GM23338 (cell line): Measurements from ENCODE around the gene HYKK.

Source experiments
- CREB1 ChIP-seq: fragments of 250-450 bp; sonication (Bioruptor Pico); IDR thresholded peaks from 2 replicates; pipeline ENCODE4 v1.5.0; 2020; ENCODE audit warnings: low read depth, mild to moderate bottlenecking, moderate library complexity
- CTCF ChIP-seq, 2 experiments: fragments of 200-600 bp in 1 of 2; sonication (generic) in 1 of 2; conservative IDR thresholded peaks; 2 replicates each; pipeline versions ENCODE4 v1.5.1 to v1.6.1; 2016 to 2017; ENCODE audit warnings: antibody characterized with exemption in 2 of 2, low read depth in 2 of 2, mild to moderate bottlenecking in 2 of 2, moderate library complexity in 1 of 2
- ETS1 ChIP-seq: IDR thresholded peaks from 2 replicates; pipeline ENCODE4 v1.6.1; 2016; ENCODE audit warnings: antibody characterized with exemption
- EZH2 ChIP-seq: fragments of 200-600 bp; sonication (generic); IDR thresholded peaks from one replicate; pipeline ENCODE4 v1.8.0; 2017; ENCODE audit warnings: antibody characterized with exemption, mild to moderate bottlenecking, low read depth; ENCODE audit not compliant: unreplicated experiment
- EZH2phosphoT487 ChIP-seq: fragments of 200-600 bp; sonication (generic); IDR thresholded peaks from one replicate; pipeline ENCODE4 v1.8.1; 2018; ENCODE audit warnings: antibody characterized with exemption; ENCODE audit not compliant: unreplicated experiment
- JUNB ChIP-seq: IDR thresholded peaks from one replicate; pipeline ENCODE4 v1.6.1; 2016; ENCODE audit warnings: antibody characterized with exemption; ENCODE audit not compliant: unreplicated experiment
- NANOG ChIP-seq: IDR thresholded peaks from 2 replicates; pipeline ENCODE4 v1.6.1; 2016; ENCODE audit warnings: antibody characterized with exemption, borderline replicate concordance
- POLR2AphosphoS5 ChIP-seq: IDR thresholded peaks from 2 replicates; pipeline ENCODE4 v1.6.1; 2016; ENCODE audit warnings: antibody characterized with exemption, low read depth
- REST ChIP-seq: IDR thresholded peaks from one replicate; pipeline ENCODE4 v1.6.1; 2018; ENCODE audit warnings: antibody characterized with exemption; ENCODE audit not compliant: unreplicated experiment
- STAT1 ChIP-seq: IDR thresholded peaks from one replicate; pipeline ENCODE4 v1.6.1; 2016; ENCODE audit warnings: antibody characterized with exemption; ENCODE audit not compliant: unreplicated experiment
- ZNF114 ChIP-seq: fragments of 250-450 bp; sonication (Bioruptor Pico); IDR thresholded peaks from 2 replicates; pipeline ENCODE4 v1.5.0; 2020; ENCODE audit warnings: mild to moderate bottlenecking, moderate library complexity
- ZNF331 ChIP-seq: fragments of 250-450 bp; sonication (Bioruptor Pico); IDR thresholded peaks from 2 replicates; pipeline ENCODE4 v1.5.0; 2020; ENCODE audit warnings: low read depth, mild to moderate bottlenecking, moderate library complexity
- ZNF462 ChIP-seq: fragments of 250-450 bp; sonication (Bioruptor Pico); IDR thresholded peaks from 2 replicates; pipeline ENCODE4 v1.5.0; 2020; ENCODE audit warnings: mild to moderate bottlenecking, moderate library complexity

- TF ChIP-seq CTCF (conservative IDR thresholded peaks at IDR 0.05; ENCODE audit: low read depth in 2 of 2) (no peak), EZH2 (no peak), EZH2phosphoT487 (no peak), CREB1 (no peak), REST (no peak), ETS1 (no peak), JUNB (no peak), POLR2AphosphoS5 (no peak), STAT1 (no peak), ZNF462 (CRISPR knock-in tag) (no peak), ZNF114 (CRISPR knock-in tag) (no peak), ZNF331 (CRISPR knock-in tag) (no peak), NANOG (no peak)
Observed at GRCh38 chr15:78502641-78503040, 4.7 kb upstream of the HYKK start.
